Ectodermal cell (in vitro differentiated cells): ENCODE data around the gene ADPRHL1.
"Not testable (repeated sequence)": the region's sequence is repeated elsewhere in the genome, so short reads cannot be mapped to it uniquely, and the experiment has no call there.

Source experiments
- H3K27ac ChIP-seq: 2 replicates; pipeline ENCODE4 v1.7.0; 2013; ENCODE audit warnings: mild to moderate bottlenecking, low read depth, low read length; ENCODE audit not compliant: insufficient read depth, poor library complexity, severe bottlenecking
- H3K27me3 ChIP-seq: 2 replicates; pipeline ENCODE4 v1.7.0; 2013; ENCODE audit warnings: mild to moderate bottlenecking, low read length; ENCODE audit not compliant: insufficient read depth, control insufficient read depth, poor library complexity, severe bottlenecking
- H3K36me3 ChIP-seq: one replicate; pipeline ENCODE4 v1.7.0; 2013; ENCODE audit warnings: low read length; ENCODE audit not compliant: control insufficient read depth, insufficient read depth
- H3K4me1 ChIP-seq: one replicate; pipeline ENCODE4 v1.7.0; 2013; ENCODE audit warnings: low read length; ENCODE audit not compliant: control insufficient read depth, insufficient read depth
- H3K4me3 ChIP-seq: 2 replicates; pipeline ENCODE4 v1.7.0; 2013; ENCODE audit warnings: low read depth, low read length, control low read depth; ENCODE audit not compliant: insufficient read depth
- H3K9me3 ChIP-seq: 2 replicates; pipeline ENCODE4 v1.7.0; 2013; ENCODE audit warnings: mild to moderate bottlenecking, low read length, moderate library complexity; ENCODE audit not compliant: control insufficient read depth
- WGBS, 2 experiments: methylation state at CpG; one replicate each; pipeline ENCODE4 v1.1.7; 2013; ENCODE audit warnings: missing lambda C conversion rate in 2 of 2; 5-methylcytosine and 5-hydroxymethylcytosine counted together

ADPRHL1 gene

GRCh38 chr13:113479179-113479578, 25.9 kb upstream of the ADPRHL1 start:
- H3K4me1 ChIP-seq, result no peaks in the 10 kb centered on the region
- H3K27me3 ChIP-seq, result no peaks in the 10 kb centered on the region
- H3K9me3 ChIP-seq, result no peaks in the 10 kb centered on the region
- peaks cover 12% of the 10 kb centered on the region for H3K36me3 ChIP-seq
- no peak overlapping the region for H3K27ac ChIP-seq
- H3K4me3 ChIP-seq, result no peak overlapping the region
- WGBS, 2 experiments, result 93 to 94% methylated on average over 3 to 4 of the region's 4 CpGs

DNA sequence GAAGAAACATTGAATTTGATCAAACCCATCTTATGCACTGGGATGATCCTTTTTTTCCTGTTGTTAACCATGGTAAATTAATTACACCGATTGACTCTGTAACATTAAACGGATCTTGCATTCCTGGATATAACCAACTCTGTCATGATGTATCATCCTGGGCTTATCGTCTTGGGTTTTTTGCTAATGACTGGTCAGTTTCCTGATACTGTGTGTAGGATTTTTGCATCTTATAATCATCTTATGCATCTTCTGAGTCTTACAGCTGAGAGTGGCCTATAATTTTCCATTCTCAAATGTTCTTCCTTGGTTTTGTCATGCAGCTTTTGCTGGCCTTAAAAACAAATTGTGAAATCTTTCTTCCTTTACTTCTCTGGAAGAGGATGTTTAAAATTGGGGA, 24.4 kb upstream of the ADPRHL1 start:
- H3K4me3 ChIP-seq, result no peak overlapping the region
- peaks cover 16% of the 10 kb centered on the region for H3K36me3 ChIP-seq
- WGBS, 2 experiments, result 97 to 100% methylated on average over 3 of the region's 3 CpGs
- H3K4me1 ChIP-seq, result no peaks in the 10 kb centered on the region
- no peaks in the 10 kb centered on the region for H3K27me3 ChIP-seq
- H3K9me3 ChIP-seq, result no peaks in the 10 kb centered on the region
- H3K27ac ChIP-seq, result no peak overlapping the region

- 89 to 91% methylated on average over 7 of the region's 7 CpGs for WGBS, 2 experiments
- Histone ChIP-seq H3K9me3 (no peaks in the 10 kb centered on the region), H3K4me3 (no peak overlapping the region), H3K36me3 (peaks cover 16% of the 10 kb centered on the region), H3K27ac (no peak overlapping the region), H3K27me3 (no peaks in the 10 kb centered on the region), H3K4me1 (no peaks in the 10 kb centered on the region)
Measured at GRCh38 chr13:113476811-113477210, 23.5 kb upstream of the ADPRHL1 start.

DNA sequence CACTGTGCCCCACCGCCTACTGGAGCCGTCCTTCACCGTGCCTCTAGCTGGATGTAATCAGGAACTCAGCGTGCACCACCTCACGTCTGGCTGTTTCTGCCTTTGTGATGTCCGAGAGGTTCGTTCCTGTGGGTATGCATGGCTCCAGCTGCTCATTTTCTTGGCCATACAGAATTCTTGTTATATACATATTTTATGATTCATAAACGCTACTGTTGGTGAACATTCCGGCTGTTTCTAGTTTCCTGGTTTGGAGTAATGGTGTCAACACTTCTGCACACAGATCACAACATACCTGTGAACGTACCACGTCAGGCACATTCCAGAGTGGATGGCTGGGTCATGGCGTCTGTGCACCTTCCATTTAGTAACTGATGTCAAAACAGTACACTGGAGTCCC, 22.6 kb upstream of the ADPRHL1 start:
- no peaks in the 10 kb centered on the region for H3K4me1 ChIP-seq
- no peak overlapping the region for H3K4me3 ChIP-seq
- no peaks in the 10 kb centered on the region for H3K27me3 ChIP-seq
- H3K27ac ChIP-seq, result no peak overlapping the region
- WGBS, 2 experiments, result 95% methylated on average over 12 of the region's 12 CpGs
- peaks cover 16% of the 10 kb centered on the region for H3K36me3 ChIP-seq
- no peaks in the 10 kb centered on the region for H3K9me3 ChIP-seq

- Histone ChIP-seq H3K9me3 (no peaks in the 10 kb centered on the region), H3K4me1 (no peaks in the 10 kb centered on the region), H3K4me3 (no peak overlapping the region), H3K27ac (no peak overlapping the region), H3K36me3 (peaks cover 16% of the 10 kb centered on the region), H3K27me3 (no peaks in the 10 kb centered on the region)
- 95 to 96% methylated on average over 11 of the region's 11 CpGs for WGBS, 2 experiments
Measured at GRCh38 chr13:113475280-113475679, 22.0 kb upstream of the ADPRHL1 start.

- Histone ChIP-seq H3K36me3 (peaks cover 13% of the 10 kb centered on the region), H3K9me3 (no peaks in the 10 kb centered on the region), H3K27me3 (no peaks in the 10 kb centered on the region), H3K4me3 (no peak overlapping the region), H3K4me1 (peaks cover 4% of the 10 kb centered on the region), H3K27ac (no peak overlapping the region)
- 92 to 97% methylated on average over 10 of the region's 10 CpGs for WGBS, 2 experiments
Measured at GRCh38 chr13:113474179-113474578, 20.9 kb upstream of the ADPRHL1 start.

DNA sequence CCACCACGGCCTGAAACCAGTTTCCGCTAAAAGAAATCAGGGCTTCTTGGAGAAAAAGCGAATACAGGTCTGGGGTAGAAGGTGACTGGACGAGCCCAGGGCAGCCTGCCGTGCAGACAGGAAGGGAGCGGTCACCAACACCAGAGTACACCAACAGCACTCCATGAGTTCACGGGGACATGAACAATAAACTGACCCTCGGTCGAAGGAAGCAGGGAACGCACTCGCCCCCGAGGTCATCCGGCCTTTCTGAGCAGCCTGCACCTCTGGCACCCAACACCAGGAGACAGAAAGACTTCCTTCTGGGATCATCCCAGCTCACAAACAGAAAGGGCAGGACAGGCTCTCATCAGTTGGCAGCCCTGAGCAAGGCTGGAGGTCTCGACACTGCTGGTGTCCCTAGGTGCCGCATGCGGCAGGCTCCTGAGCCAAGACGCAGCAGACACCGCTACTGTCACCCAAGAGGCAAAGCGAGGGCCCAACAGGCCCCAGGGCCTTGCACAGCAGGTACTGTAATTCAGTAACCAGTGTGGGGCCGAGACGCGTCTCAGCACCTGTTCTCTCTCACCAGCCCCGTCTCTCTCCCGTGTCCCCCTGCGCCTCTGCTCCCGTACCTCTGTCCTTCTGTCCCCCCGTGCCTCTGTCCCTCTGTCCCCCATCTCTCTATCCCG, 19.2 kb upstream of the ADPRHL1 start:
- 89 to 90% methylated on average over 28 of the region's 28 CpGs for whole genome bisulfite sequencing, 2 experiments
- H3K36me3 ChIP-seq, result peaks cover 13% of the 10 kb centered on the region
- no peaks in the 10 kb centered on the region for H3K27me3 ChIP-seq
- no peak overlapping the region for H3K4me3 ChIP-seq
- no peak overlapping the region for H3K27ac ChIP-seq
- no peaks in the 10 kb centered on the region for H3K9me3 ChIP-seq
- peaks cover 7% of the 10 kb centered on the region for H3K4me1 ChIP-seq

GRCh38 chr13:113471844-113472243, 18.6 kb upstream of the ADPRHL1 start:
- H3K4me3 ChIP-seq, result no peak overlapping the region
- no peaks in the 10 kb centered on the region for H3K27me3 ChIP-seq
- peaks cover 8% of the 10 kb centered on the region for H3K36me3 ChIP-seq
- no peaks in the 10 kb centered on the region for H3K9me3 ChIP-seq
- H3K4me1 ChIP-seq, result peaks cover 7% of the 10 kb centered on the region
- no peak overlapping the region for H3K27ac ChIP-seq
- 74 to 82% methylated on average over 11 of the region's 11 CpGs for WGBS, 2 experiments

GRCh38 chr13:113470635-113471163, 17.4 kb upstream of the ADPRHL1 start:
- peaks cover 10% of the 10 kb centered on the region for H3K36me3 ChIP-seq
- not testable (repeated sequence) for H3K4me1 ChIP-seq, H3K27ac ChIP-seq, H3K9me3 ChIP-seq, H3K27me3 ChIP-seq, H3K4me3 ChIP-seq
- 90 to 94% methylated on average over 4 of the region's 4 CpGs for WGBS, 2 experiments

DNA sequence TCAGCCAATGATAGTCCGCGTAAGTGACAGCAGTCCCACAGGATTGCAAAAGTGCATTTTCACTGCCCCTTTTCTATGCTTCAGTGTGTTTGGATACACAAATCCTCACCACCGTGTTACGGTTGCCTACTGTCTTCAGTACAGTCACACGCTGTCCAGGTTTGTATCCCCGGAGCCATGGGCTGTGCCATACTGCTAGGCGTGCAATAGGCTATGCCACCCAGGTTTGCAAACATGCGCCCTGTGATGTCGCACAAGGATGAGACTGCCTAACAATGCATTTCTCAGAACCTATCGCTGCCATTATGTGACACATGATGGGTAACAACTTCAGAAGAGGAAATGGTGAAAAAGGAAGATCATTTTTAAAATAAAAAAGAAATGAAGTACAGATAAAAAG, 16.8 kb upstream of the ADPRHL1 start:
- H3K9me3 ChIP-seq, result no peaks in the 10 kb centered on the region
- H3K4me1 ChIP-seq, result peaks cover 7% of the 10 kb centered on the region
- WGBS, 2 experiments, result 97% methylated on average over 10 of the region's 10 CpGs
- no peak overlapping the region for H3K27ac ChIP-seq
- H3K4me3 ChIP-seq, result no peak overlapping the region
- peaks cover 10% of the 10 kb centered on the region for H3K36me3 ChIP-seq
- no peaks in the 10 kb centered on the region for H3K27me3 ChIP-seq
